Measurements from ENCODE around the gene GNGT2. TPM values are rescaled to one million over a fixed set of nuclear protein-coding genes. Genes with fewer than 3 reads are reported as not detected.

The GNGT2 gene
- total RNA-seq, 4 donors from 2014 or later, result 1.1 to 1.7 TPM; not detected in 2

GRCh38 chr17:49234509-49235080 lies 24.2 kb upstream of the GNGT2 start:
- H3K4me3 ChIP-seq (ENCODE audit: low read depth, poor library complexity, severe bottlenecking), result no peak overlapping the region
- TF ChIP-seq, protein P1, sequence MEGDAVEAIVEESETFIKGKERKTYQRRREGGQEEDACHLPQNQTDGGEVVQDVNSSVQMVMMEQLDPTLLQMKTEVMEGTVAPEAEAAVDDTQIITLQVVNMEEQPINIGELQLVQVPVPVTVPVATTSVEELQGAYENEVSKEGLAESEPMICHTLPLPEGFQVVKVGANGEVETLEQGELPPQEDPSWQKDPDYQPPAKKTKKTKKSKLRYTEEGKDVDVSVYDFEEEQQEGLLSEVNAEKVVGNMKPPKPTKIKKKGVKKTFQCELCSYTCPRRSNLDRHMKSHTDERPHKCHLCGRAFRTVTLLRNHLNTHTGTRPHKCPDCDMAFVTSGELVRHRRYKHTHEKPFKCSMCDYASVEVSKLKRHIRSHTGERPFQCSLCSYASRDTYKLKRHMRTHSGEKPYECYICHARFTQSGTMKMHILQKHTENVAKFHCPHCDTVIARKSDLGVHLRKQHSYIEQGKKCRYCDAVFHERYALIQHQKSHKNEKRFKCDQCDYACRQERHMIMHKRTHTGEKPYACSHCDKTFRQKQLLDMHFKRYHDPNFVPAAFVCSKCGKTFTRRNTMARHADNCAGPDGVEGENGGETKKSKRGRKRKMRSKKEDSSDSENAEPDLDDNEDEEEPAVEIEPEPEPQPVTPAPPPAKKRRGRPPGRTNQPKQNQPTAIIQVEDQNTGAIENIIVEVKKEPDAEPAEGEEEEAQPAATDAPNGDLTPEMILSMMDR (IDR thresholded peaks at IDR 0.05), result no peak
- no peak for TF ChIP-seq POLR2A (IDR thresholded peaks at IDR 0.05)
- intact Hi-C loops (cut with DNase I; ENCODE audit: low total_unique reads), result no loop called here
- no peak for DNase-seq (ENCODE audit: low spot score in 2 of 2)
- WGBS, 2 donors, result 90 to 94% methylated on average over 5 of the region's 5 CpGs

DNA sequence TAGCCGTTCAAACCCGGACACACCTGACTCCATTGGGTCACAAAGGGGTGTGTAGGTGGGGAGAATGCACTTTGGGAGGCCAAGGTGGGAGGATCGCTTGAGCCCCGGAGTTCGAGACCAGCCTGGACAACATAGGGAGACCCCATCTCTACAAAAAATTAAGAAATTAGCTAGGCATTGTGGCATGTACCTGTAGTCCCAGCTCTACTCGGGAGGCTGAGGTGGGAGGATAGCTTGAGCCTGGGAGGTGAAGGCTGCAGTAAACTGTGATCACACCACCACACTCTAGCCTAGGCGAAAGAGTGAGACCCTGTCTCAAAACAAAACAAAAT lies 21.2 kb upstream of the GNGT2 start:
- no peak for DNase-seq (ENCODE audit: low spot score in 2 of 2)
- WGBS, 2 donors, result 62 to 74% methylated on average over 7 of the region's 7 CpGs
- TF ChIP-seq POLR2A (IDR thresholded peaks at IDR 0.05), result no peak
- TF ChIP-seq, protein P1 (IDR thresholded peaks at IDR 0.05), result no peak
- no peak overlapping the region for H3K4me3 ChIP-seq (ENCODE audit: low read depth, poor library complexity, severe bottlenecking)
- intact Hi-C loops (cut with DNase I; ENCODE audit: low total_unique reads), result no loop called here

GRCh38 chr17:49230636-49231562 lies 20.5 kb upstream of the GNGT2 start, which contains the start of gene PHOSPHO1:
Gene PHOSPHO1 (minus strand): TSS chr17:49230787. CDS start chr17:49226691, 4,096 bp downstream.
- WGBS, 2 donors, result 6 to 7% methylated on average over 45 to 46 of the region's 58 CpGs
- peak; percentile 59 to 96 for DNase-seq (ENCODE audit: low spot score in 2 of 2)
- TF ChIP-seq POLR2A (IDR thresholded peaks at IDR 0.05), result no peak
- TF ChIP-seq, protein P1 (IDR thresholded peaks at IDR 0.05), result no peak
- intact Hi-C loops (cut with DNase I; ENCODE audit: low total_unique reads), result no loop called here
- peak within 1 kb of the TSS; percentile 5 for H3K4me3 ChIP-seq (ENCODE audit: low read depth, poor library complexity, severe bottlenecking)

GRCh38 chr17:49229805-49230600 lies 19.6 kb upstream of the GNGT2 start:
- no peak for DNase-seq (ENCODE audit: low spot score in 2 of 2)
- 12 to 13% methylated on average over 35 of the region's 36 CpGs for WGBS, 2 donors
- H3K4me3 ChIP-seq (ENCODE audit: low read depth, poor library complexity, severe bottlenecking), result no peak overlapping the region
- TF ChIP-seq, protein P1 (IDR thresholded peaks at IDR 0.05), result no peak
- no peak for TF ChIP-seq POLR2A (IDR thresholded peaks at IDR 0.05)
- intact Hi-C loops (cut with DNase I; ENCODE audit: low total_unique reads), result loop anchor here (5.0 kb wide), 1 partner anchor 48 kb away; no protein-coding TSS in a partner anchor

DNA sequence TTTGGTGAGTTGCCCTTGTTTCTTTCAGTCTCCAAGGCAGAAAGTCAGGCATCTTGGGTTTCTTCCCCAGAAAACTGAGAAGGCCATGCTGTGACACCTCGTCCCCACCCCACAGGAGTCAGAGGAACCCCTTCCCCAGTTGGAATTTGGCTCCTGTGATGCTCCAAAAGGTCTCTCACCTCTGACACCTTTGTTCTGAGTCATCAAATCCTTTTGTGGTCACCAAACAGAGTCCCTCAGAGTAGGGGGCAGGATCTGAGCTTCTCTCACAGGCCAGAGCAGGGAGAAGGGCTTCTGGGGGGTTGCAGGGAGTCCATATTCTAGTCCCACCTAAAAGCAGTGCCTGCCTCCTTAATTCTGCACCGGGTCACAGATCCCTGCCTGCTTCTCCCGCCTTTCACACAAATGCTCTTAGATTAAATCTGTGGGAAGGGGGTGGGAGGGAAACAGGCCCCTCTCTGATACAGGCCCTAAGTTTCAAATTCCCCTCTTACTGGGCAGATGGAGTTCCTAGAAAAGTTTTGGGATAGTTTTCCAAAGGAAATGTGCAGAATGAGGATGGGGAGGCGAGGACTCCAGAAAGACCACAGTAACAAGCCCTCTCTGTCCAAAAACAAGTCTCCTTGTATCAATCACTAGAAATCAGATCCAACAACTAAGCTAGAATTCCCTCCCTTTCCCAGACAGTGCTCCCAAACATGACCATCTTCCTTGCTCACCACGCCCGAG lies 18.9 kb upstream of the GNGT2 start:
- DNase-seq (ENCODE audit: low spot score in 2 of 2), result no peak
- 52 to 84% methylated on average over 6 of the region's 6 CpGs for WGBS, 2 donors
- TF ChIP-seq POLR2A (IDR thresholded peaks at IDR 0.05), result no peak
- TF ChIP-seq, protein P1 (IDR thresholded peaks at IDR 0.05), result no peak
- intact Hi-C loops (cut with DNase I; ENCODE audit: low total_unique reads), result loop anchor here (5.0 kb wide), 1 partner anchor 47 kb away; no protein-coding TSS in a partner anchor
- no peak overlapping the region for H3K4me3 ChIP-seq (ENCODE audit: low read depth, poor library complexity, severe bottlenecking)
